HS-5 (cell line): ENCODE data around the gene LMAN1L.

Experiments used
- DNase-seq: peaks from one replicate; pipeline ENCODE4 v3.0.0-alpha.2; 2012; ENCODE audit warnings: low read depth

The LMAN1L gene

GRCh38 chr15:74816624-74817369, 4.2 kb downstream of the LMAN1L start:
- no peak for DNase-seq

- DNase-seq: no peak
Measured at GRCh38 chr15:74817370-74817737, 4.7 kb downstream of the LMAN1L start.

DNA sequence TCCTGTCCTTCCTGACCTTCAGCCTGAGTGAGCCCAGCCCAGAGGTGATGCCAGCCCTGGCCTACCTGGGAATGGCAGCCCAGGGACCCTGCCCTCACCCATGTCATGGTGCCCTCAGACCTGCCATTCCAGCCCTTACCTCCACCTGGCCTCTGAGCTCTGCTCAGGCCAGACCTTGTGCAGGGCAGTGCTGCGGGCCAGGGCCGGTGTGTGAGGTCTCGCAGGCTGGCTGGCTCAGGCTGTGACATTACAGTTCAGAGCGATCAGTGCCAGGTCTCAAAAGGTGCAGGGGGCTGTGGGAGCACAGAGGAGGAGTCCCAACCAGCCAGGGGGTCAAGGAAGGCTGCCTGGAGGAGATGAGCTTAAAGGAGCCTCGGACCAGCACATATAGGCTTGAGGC, 7.4 kb downstream of the LMAN1L start:
- DNase-seq: no peak

DNA sequence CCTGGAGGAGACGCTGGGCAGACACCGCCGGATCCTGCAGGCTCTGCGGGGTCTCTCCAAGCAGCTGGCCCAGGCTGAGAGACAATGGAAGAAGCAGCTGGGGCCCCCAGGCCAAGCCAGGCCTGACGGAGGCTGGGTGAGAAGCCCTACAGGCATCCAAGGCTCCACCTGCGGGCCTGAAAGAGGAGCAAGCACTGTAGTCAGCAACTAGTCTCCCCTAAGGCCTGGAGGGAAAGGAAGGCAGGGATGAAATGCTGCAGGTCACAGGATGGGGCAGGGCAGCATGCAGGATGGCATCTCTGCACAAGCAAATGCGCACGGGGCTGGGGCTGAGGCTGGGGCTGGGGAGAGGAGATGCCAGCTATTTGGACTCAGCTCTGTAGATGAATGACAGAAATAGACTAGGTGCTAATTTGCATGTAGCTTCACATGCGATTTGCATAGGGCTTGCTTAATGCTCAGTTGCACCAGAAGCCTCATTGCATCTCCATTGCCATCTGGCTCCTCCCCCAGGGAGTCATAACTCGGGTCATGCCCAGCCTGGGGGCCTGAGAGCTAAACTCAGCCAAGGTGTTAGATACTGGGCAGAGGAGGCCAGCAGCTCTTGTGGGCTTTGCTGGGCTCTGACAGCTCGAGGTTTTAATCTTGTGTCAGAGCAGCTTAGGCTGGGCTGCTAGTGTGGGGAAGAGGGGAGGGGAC, 8.6 kb downstream of the LMAN1L start:
- DNase-seq: no peak

GRCh38 chr15:74821790-74822158, 9.1 kb downstream of the LMAN1L start:
- DNase-seq: no peak

GRCh38 chr15:74822233-74822632, 9.6 kb downstream of the LMAN1L start:
- DNase-seq: no peak

DNA sequence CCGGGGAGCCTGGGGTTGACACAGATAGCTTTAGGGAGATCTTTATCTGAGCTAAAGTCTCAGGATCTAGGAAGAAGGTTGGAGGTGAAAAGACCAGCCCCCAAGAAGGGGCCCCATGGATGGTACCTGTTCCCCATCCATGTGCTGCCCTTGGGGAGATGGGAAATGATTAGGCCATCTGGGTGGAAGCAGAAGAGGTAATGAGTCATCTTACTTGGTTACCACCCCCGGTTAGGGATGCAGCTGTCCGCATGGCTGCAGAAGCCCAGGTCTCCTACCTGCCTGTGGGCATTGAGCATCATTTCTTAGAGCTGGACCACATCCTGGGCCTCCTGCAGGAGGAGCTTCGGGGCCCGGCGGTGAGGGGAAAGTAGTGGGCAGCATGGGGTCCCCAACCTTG, 10.7 kb downstream of the LMAN1L start:
- no peak for DNase-seq

DNA sequence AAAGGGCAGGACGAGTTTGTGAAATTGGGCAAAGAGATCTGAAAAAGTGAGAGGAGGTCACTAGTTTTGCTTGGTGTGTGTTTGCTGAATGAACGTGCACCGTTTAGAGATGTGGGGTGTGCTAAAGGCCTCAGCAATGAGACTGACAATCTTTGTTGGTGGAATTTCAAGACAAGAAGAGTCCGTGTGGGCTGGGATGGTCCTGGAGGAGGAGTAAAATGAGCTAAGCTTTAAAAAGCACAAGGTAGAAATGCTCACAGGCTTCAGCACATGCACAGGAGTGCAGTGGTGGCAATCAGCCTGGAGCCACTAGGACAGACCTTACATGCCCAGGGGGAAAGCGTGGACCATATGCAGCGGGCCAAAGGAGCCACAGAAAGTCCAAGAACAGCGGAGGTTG, 12.3 kb downstream of the LMAN1L start:
- DNase-seq: no peak

DNA sequence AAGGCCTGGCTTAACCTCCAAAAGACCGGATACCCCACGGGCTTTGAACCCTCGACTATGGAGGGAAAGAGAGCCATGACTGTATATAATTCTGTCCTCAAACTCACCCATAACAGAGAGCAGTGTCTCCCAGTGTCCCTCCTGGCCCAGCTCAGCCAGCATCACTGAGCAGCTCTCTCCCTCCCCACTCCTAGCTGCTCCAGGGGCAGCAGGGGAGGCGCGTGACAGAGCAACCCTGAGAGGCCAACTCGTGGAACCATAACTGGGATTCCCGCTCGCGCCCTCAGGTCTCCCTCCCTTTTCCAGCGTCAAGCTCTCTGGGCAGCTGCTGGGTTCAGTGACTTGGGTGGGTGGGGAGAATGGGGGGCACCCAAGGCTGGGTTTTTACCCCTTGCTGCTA, 13.2 kb downstream of the LMAN1L start:
- DNase-seq: no peak

DNA sequence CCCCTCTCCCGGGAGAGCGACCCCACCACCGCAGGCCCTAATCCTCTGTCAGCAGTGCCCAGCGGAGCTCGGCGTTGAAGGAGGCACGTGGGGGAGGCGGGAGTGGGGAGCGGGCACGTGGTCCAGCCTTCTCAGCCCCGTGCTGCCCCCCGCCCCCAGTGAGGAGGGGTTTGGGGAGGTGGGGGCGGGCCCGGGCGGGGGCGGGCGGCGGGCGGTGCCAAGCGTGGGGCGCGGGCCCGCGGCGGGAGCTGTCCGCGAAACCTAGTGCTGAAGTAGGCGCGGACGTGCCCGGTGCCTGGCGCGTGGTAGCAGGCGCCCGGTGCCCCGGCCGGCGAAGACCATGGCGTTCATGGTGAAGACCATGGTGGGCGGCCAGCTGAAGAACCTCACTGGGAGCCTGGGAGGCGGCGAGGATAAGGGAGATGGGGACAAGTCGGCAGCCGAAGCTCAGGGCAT, 13.8 kb downstream of the LMAN1L start, which contains the start of gene CPLX3:
Gene CPLX3 (plus strand): TSS at position 264 of the 456 bp plus-strand sequence. CDS start 77 bp downstream, at position 341.
- DNase-seq: no peak

GRCh38 chr15:74826921-74827320, 14.3 kb downstream of the LMAN1L start:
- DNase-seq: no peak

DNA sequence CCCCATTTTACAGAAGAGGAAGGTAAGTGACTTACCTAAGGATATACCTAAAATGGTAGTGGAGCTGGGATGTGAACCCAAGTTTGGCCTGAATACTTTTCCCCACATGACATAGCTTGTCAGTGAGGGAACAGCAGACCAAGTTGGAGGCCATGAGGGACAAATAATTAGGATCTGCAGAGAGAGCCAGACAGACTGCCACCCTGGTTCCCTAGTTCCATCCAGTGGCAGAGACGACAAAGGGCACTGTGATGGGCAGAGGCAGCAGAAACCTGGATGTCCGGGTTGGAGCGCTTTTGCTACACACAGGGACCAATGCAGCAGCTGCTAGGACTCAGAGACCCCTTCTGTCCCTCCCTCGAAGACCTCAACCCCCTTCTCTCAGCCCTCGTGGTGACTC, 15.0 kb downstream of the LMAN1L start:
- DNase-seq: no peak

DNA sequence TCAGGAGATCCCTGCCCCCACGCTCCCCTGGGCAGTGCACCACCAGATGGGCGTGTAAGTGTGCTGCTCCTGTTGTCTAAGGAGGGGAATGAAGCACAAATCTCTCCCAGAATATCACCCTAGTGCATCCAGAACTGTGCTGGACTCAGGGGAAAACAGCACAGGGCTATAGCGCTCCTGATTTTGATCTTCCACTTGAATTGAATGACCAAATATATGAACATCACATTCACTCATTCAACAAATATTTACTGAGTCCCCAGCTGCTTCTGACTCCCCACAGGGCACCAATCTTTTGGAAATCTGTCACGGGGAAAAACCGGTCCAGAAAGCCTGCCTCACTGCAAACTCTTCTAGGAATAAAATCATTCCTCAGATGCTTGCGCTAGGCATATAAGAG, 16.2 kb downstream of the LMAN1L start:
- no peak for DNase-seq

- DNase-seq: peak; percentile 20
Measured at GRCh38 chr15:74829486-74829885, 16.9 kb downstream of the LMAN1L start.

DNA sequence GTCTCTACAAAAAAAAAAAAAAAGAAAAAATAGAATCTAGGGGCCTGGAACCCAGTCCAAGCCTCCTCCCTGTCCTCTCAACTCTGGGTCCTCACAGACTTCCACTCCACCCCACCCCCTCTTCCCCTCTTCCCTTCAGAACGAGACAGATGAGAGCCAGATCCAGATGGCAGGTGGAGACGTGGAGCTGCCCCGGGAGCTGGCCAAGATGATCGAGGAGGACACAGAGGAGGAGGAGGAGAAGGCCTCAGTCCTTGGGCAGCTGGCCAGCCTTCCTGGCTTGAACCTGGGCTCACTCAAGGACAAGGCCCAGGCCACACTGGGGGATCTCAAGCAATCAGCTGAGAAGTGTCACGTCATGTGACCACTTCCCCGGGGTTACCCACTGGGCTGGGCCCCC, 17.4 kb downstream of the LMAN1L start:
- no peak for DNase-seq

DNA sequence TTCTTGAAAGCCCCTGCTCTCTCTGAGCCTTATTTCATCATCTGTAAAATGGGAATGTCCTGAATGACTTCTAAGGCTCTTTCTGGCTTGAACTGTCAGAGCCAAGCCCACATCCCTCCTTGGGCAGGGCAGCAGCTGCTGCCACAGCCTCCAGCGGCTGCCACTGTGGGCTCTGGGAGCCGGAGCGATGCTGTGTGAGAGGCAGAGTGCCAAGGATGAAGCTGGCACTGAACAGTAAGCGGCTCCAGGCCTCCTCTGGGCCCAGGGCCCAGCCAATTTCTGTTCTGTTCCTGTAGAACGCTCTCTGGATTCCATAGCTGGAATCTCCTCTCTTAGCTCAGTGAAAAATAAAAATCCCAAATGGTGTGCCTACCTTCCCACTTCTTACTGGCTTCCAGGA, 18.2 kb downstream of the LMAN1L start:
- DNase-seq: no peak

DNA sequence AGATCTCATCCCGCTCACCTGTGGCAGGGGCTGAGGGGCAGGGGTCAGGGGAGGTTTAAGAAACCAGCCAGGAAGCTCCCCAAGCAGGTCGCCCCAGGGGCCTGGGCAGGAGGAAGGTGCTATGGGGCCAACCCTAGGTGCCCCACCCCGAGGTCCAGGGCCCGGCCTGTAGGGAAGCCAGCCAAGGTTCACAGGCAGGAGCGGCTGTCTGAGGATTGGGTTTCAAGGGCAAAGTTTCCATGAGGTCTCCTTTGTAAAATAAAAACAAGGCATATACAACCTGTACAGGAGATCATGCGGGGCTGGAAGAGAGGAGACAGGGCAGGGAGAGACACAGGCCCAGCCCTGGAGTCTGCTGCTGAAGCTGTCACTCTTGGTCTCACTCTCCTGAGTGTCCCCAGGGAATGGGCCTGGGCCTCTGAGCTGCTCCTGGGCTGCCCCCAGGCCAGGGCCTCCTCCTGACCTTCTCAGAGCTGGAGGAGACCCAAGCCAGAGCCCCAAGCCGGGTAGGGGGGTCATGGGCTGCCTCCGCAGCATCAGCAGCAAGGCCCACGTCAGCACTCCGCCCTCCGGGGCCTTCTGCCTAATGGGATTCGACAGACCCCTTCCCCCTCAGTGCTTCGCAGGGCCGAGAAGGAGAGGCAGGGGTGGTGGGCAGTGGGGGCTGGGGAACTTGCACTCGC, 19.3 kb downstream of the LMAN1L start:
- no peak for DNase-seq

- no peak for DNase-seq
Measured at GRCh38 chr15:74832826-74833225, 20.2 kb downstream of the LMAN1L start.

GRCh38 chr15:74833376-74834107, 20.9 kb downstream of the LMAN1L start:
- DNase-seq: no peak

GRCh38 chr15:74835312-74835823, 22.7 kb downstream of the LMAN1L start:
- peak; percentile 16 for DNase-seq

GRCh38 chr15:74836846-74837245, 24.2 kb downstream of the LMAN1L start:
- no peak for DNase-seq

DNA sequence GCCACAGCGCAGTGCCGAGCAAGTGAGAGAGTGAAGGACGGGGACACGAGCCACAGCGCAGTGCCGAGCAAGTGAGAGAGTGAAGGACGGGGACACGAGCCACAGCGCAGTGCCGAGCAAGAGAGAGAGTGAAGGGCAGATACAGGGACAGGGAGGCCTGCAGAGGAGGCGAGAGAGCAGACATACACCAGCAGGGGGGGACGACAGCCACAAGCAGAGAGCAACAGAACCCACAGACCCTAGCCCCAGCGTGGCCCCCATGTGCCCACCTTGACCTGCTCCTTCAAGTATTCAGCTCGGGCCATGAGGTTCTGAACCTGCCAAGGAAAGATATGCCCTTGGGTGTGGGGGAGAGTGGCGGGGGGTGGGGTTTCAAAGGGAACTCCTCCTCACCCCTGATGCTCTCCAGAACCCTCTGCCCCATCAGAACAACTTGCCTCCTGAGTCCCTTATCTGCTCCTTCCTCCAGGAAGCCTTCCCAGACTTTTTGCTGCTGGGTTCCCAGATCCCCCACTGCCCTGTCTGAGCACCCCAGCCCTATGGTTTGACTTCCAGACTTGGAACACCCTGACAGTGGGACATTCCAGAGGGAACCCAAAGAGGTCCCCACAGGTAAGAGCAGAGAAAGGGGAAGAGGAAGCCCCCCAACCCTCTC, 25.0 kb downstream of the LMAN1L start:
- DNase-seq: no peak
